Esophagus squamous epithelium (tissue), 5 donors: Measurements from ENCODE around the gene MGAT5. TPM values are rescaled to one million over a fixed set of nuclear protein-coding genes. Genes with fewer than 3 reads are reported as not detected.

Source experiments
- DNase-seq: peaks from one replicate; lab custom pipeline; 2025; lab: John Stamatoyannopoulos, UW
- H3K27ac ChIP-seq, 4 donors: fragments of 200-600 bp; sonication (generic); one replicate each; pipeline ENCODE4 v1.5.1; 2016 to 2019; ENCODE audit warnings: mild to moderate bottlenecking in 1 of 4
- H3K27me3 ChIP-seq, 4 donors: fragments of 200-600 bp; sonication (generic); 1 replicate in 3 of 4; 2 replicates in 1 of 4; pipeline versions ENCODE4 v1.5.1 to v1.6.0; 2017 to 2021; ENCODE audit warnings: antibody characterized with exemption in 1 of 4
- H3K36me3 ChIP-seq, 3 donors: fragments of 200-600 bp; sonication (generic); one replicate each; pipeline ENCODE4 v1.5.1; 2016 to 2019
- H3K4me1 ChIP-seq, 3 donors: fragments of 200-600 bp; sonication (generic); one replicate each; pipeline ENCODE4 v1.5.1; 2017 to 2019
- H3K4me3 ChIP-seq, 4 donors: fragments of 200-600 bp; sonication (generic); 1 replicate in 3 of 4; 2 replicates in 1 of 4; pipeline ENCODE4 v1.5.1; 2016 to 2019; ENCODE audit warnings: mild to moderate bottlenecking in 2 of 4, moderate library complexity in 1 of 4
- H3K9me3 ChIP-seq, 3 donors: fragments of 200-600 bp; sonication (generic); one replicate each; pipeline ENCODE4 v1.5.1; 2016 to 2019
- POLR2A ChIP-seq, 4 donors: fragments of 450-650 bp; IDR thresholded peaks; one replicate each; pipeline ENCODE4 v1.6.1; 2017; ENCODE audit warnings: antibody characterized with exemption in 4 of 4, mild to moderate bottlenecking in 4 of 4, moderate library complexity in 3 of 4
- WGBS, 2 donors: methylation state at CpG; one replicate each; pipeline ENCODE4 v1.1.5; 2018; 5-methylcytosine and 5-hydroxymethylcytosine counted together
- intact Hi-C: fragments of 100-400 bp; cut with DNase I; formaldehyde crosslinking; loops from one replicate; pipeline ENCODE4 v1.15.0; 2022
- total RNA-seq, 4 donors: library from RNA; depleted of rRNA; stranded (reverse); fragments of >200 nt; gene quantifications; one replicate each; pipeline ENCODE4 v1.1.0, GENCODE V29; 2016
- TF ChIP-seq, protein P1 (sequence below), 6 experiments: fragments of 450-650 bp in 4 of 6; fragments of 200-600 bp in 2 of 6; sonication (generic) in 2 of 6; IDR thresholded peaks; one replicate each; pipeline ENCODE4 v1.5.1; 2016 to 2019; ENCODE audit warnings: antibody characterized with exemption in 6 of 6, mild to moderate bottlenecking in 4 of 6, moderate library complexity in 4 of 6
- donor health status: DM: yes; HTN: yes; CAD: no.

Gene MGAT5
- total RNA-seq, 4 donors from 2014 or later: 14.2 to 29.2 (median 24.6) TPM

DNA sequence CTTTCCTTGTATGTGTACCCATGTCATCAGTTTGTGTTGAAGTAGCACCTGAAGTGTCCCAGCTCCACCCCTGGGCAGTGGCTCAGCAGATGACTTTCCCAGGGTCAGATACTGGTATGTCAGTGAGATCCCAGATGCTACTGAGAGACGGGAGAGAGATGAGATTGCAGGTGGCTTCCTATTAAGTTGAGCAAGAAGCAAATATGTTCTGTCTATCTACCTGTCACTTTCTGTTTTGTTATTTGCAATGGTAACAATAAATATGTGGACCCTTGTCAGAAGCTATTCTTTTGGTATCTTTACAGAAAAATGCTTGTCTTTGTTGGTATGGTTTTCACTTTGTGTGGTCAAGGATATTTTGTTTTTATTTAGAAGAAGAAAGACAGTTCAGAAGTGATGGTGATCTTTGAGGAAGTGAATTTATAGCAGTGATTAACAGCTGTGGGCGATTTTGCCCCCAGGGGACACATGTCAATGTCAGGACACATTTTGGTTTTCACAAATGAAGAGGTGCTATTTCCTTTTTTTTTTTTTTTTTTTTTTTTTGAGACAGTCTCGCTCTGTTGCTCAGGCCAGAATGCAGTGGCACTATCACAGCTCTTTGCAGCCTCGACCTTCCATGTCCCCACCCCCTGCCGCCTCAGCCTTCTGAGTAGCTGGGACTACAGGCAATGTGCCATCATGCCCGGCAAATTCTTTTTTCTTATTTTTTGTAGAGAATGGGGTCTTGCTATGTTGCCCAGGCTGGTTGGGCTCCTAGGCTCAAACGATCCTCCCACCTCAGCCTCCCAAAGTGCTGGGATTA lies 21.4 kb downstream of the MGAT5 start:
- TF ChIP-seq, protein P1, sequence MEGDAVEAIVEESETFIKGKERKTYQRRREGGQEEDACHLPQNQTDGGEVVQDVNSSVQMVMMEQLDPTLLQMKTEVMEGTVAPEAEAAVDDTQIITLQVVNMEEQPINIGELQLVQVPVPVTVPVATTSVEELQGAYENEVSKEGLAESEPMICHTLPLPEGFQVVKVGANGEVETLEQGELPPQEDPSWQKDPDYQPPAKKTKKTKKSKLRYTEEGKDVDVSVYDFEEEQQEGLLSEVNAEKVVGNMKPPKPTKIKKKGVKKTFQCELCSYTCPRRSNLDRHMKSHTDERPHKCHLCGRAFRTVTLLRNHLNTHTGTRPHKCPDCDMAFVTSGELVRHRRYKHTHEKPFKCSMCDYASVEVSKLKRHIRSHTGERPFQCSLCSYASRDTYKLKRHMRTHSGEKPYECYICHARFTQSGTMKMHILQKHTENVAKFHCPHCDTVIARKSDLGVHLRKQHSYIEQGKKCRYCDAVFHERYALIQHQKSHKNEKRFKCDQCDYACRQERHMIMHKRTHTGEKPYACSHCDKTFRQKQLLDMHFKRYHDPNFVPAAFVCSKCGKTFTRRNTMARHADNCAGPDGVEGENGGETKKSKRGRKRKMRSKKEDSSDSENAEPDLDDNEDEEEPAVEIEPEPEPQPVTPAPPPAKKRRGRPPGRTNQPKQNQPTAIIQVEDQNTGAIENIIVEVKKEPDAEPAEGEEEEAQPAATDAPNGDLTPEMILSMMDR (IDR thresholded peaks at IDR 0.05): no peak
- no peak for TF ChIP-seq POLR2A (IDR thresholded peaks at IDR 0.05)
- intact Hi-C loops: no loop called here
- Histone ChIP-seq H3K36me3 (peaks cover 0 to 18% (median 0%) of the 10 kb centered on the region in 3 donors), H3K27me3 (no peaks in the 10 kb centered on the region), H3K9me3 (no peaks in the 10 kb centered on the region), H3K27ac (no peak overlapping the region), H3K4me1 (peaks cover 0 to 11% (median 5%) of the 10 kb centered on the region in 3 donors), H3K4me3 (no peak overlapping the region)
- WGBS, 2 donors: 71 to 83% methylated on average over 6 to 7 of the region's 7 CpGs
- DNase-seq: no peak

DNA sequence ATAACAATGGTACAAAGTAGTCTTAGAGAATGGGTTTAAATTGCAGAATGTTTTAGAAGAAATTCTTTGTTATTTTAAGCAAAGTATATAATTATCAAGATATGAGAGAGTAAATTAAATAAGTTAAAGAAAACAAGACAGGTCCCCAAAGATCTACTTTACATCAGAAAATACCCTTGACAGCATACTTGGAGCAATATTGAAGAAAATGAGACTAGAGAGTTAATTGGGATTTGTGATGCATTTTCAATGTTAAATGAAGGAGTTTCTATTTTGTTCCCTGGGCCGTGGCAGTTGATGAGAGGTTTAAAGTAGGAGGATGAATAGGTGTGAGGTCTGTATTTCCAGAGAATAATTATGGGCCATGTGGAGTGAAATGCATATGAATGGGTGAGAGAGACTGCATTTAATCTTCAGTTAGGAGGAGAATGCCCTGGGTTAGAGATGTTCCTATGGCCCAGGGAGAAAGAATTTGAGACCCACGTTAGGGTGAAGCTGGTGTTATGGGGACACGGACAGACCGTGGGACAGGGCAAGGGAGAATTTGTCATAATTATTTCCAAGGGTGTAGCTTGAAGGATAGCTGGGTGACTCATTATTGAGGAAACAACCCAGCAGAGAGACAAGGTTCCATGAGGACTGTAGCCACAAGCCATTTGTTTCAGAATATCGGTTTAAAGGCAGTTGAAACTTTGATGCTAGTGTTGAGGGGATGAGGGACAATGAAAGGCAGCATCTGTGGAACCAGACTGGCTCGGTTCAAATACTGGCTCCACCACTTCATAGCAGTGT lies 22.7 kb downstream of the MGAT5 start:
- peaks cover 0 to 6% (median 0%) of the 10 kb centered on the region in 3 donors for H3K36me3 ChIP-seq
- no peaks in the 10 kb centered on the region for H3K9me3 ChIP-seq
- H3K4me3 ChIP-seq: no peak overlapping the region
- H3K27ac ChIP-seq: no peak overlapping the region
- intact Hi-C loops: no loop called here
- 83 to 86% methylated on average over 6 of the region's 6 CpGs for WGBS, 2 donors
- no peak for TF ChIP-seq POLR2A (IDR thresholded peaks at IDR 0.05)
- TF ChIP-seq, protein P1 (IDR thresholded peaks at IDR 0.05): no peak
- no peaks in the 10 kb centered on the region for H3K27me3 ChIP-seq
- peaks cover 0 to 11% (median 5%) of the 10 kb centered on the region in 3 donors for H3K4me1 ChIP-seq
- no peak for DNase-seq

DNA sequence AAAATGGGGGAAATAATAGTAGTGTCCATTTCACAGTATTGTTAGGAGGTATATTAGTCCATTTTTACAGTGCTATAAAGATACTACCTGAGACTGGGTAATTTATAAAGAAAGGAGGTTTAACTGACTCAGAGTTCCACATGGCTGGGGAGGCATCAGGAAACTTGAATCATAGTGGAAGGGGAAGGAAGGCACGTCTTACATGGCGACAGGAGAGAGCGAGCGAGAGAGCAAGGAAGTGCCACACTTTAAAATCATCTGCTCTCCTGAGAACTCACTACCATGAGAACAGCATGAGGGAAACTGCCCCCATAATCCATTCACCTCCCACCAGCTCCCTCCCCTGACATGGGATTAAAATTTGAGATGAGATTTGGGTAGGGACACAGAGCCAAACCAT lies 23.4 kb downstream of the MGAT5 start:
- DNase-seq: no peak
- WGBS, 2 donors: 63 to 69% methylated on average over 4 of the region's 4 CpGs
- intact Hi-C loops: no loop called here
- Histone ChIP-seq H3K27ac (no peak overlapping the region), H3K27me3 (no peaks in the 10 kb centered on the region), H3K4me3 (no peak overlapping the region), H3K9me3 (no peaks in the 10 kb centered on the region), H3K36me3 (no peaks in the 10 kb centered on the region), H3K4me1 (peaks cover 0 to 15% (median 5%) of the 10 kb centered on the region in 3 donors)
- TF ChIP-seq, protein P1 (IDR thresholded peaks at IDR 0.05): no peak
- TF ChIP-seq POLR2A (IDR thresholded peaks at IDR 0.05): no peak

DNA sequence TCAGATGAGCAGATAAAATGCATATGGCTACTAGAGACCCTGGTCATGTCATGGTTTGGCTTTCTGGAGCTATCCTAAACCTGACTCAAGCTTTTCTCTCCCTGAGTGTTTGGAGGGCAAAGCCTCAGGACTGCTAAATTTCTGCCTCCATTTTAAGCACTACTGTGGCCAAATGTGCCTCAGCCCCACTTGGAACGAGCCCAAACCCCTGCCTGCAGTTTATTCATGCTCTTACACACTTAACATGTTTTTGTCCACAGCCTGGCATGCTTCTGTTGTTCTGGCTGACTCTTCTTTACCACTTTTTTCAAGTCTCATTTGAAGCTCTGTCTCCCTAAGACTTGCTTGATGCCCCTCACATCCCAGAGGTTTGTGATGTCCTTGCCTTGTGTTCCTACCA lies 24.7 kb downstream of the MGAT5 start:
- no peak overlapping the region for H3K4me3 ChIP-seq
- no peak for DNase-seq
- 55 to 68% methylated on average over 1 of the region's 1 CpG for WGBS, 2 donors
- intact Hi-C loops: no loop called here
- H3K9me3 ChIP-seq: no peaks in the 10 kb centered on the region
- H3K4me1 ChIP-seq: peaks cover 0 to 19% (median 5%) of the 10 kb centered on the region in 3 donors
- TF ChIP-seq, protein P1 (IDR thresholded peaks at IDR 0.05): no peak
- TF ChIP-seq POLR2A (IDR thresholded peaks at IDR 0.05): no peak
- no peaks in the 10 kb centered on the region for H3K36me3 ChIP-seq
- H3K27ac ChIP-seq: no peak overlapping the region
- no peaks in the 10 kb centered on the region for H3K27me3 ChIP-seq

DNA sequence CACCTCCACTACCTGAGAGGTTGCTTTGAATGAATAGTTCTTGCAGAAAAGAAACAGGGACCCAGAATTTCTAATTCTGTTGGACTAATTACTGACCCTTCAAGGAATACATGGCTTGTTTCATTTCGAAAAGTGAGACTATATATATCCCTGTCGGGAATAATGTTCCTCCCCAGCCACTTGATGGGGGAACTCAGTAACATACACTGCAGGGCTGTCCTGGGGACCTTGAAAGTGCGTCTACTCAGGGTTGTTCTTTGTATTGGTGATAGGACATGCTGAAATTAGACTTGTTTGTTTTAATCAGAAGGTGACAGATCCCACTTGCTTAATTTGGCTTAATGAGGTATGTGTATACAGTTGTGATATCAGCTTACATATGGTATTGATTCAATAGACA lies 25.5 kb downstream of the MGAT5 start:
- 87 to 94% methylated on average over 3 of the region's 3 CpGs for WGBS, 2 donors
- H3K4me1 ChIP-seq: peaks cover 0 to 19% (median 5%) of the 10 kb centered on the region in 3 donors

More for the DNA sequence above, 25.5 kb downstream of the MGAT5 start:
- H3K36me3 ChIP-seq: no peaks in the 10 kb centered on the region
- H3K27ac ChIP-seq: no peak overlapping the region
- DNase-seq: no peak
- H3K4me3 ChIP-seq: no peak overlapping the region
- intact Hi-C loops: no loop called here
- H3K27me3 ChIP-seq: no peaks in the 10 kb centered on the region
- TF ChIP-seq, protein P1 (IDR thresholded peaks at IDR 0.05): no peak
- TF ChIP-seq POLR2A (IDR thresholded peaks at IDR 0.05): no peak
- no peaks in the 10 kb centered on the region for H3K9me3 ChIP-seq
